GM20000 (cell line): ENCODE results near the gene HOXC10.

ENCODE experiments used
- DNase-seq: peaks from one replicate; pipeline ENCODE4 v3.0.0; 2012; ENCODE audit warnings: low spot score
- TF ChIP-seq, protein P1 (sequence below): IDR thresholded peaks from 2 replicates; pipeline ENCODE4 v1.5.1; 2012; ENCODE audit warnings: mild to moderate bottlenecking, control low read depth; ENCODE audit errors: extremely low read depth, missing control alignments

HOXC10 gene

DNA sequence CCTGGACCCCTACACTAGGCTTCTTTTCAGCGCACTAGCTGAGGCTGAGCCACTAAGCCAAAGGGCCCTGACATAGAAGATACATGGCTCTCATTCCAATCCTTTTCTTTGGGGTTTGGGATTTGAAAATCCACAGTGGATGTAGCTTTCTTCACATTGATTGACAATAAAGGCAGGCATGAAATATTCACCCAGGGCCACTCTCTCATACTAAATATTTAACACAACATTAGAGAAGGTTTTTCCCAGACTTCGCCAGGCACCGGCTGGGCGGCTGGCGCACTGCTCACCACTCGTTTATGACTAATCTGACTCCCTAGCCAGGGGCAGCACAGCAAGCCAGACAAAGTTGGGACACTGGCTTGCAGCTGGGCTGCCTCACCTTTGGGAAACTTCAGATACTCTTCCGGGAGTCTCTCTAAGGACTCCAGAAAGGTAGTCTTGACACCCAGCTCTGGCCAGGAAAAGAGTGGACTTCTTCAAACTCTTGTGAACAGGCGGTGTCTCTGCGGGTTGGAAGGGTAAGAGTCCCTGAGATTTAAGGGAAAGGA is 12.7 kb upstream of the HOXC10 start:
- DNase-seq = no peak
- TF ChIP-seq, protein P1, sequence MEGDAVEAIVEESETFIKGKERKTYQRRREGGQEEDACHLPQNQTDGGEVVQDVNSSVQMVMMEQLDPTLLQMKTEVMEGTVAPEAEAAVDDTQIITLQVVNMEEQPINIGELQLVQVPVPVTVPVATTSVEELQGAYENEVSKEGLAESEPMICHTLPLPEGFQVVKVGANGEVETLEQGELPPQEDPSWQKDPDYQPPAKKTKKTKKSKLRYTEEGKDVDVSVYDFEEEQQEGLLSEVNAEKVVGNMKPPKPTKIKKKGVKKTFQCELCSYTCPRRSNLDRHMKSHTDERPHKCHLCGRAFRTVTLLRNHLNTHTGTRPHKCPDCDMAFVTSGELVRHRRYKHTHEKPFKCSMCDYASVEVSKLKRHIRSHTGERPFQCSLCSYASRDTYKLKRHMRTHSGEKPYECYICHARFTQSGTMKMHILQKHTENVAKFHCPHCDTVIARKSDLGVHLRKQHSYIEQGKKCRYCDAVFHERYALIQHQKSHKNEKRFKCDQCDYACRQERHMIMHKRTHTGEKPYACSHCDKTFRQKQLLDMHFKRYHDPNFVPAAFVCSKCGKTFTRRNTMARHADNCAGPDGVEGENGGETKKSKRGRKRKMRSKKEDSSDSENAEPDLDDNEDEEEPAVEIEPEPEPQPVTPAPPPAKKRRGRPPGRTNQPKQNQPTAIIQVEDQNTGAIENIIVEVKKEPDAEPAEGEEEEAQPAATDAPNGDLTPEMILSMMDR = no peak

DNA sequence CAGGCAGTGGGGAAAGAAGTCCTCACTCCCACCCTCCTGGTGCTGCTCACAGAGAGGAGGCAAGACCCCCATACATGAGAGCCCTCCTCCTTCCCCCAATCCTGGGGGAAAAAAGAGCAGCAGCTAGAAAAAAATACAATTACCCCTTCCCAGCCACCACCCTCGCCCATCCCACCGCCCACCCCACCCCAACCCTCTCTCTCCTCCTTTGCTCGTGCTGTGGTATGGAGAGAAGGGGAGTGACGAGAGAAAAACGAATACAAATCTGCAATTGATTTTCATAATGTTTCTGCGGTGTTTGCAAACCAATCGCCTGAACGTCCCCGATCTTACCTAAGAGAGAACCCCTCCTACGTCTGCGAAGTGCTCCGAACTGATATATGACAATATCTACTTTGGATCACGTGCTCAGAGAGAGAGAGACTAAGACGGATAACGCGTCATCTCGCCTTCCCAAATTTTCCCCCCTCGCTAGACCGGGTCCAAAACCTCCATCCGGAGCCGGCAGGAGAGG is 12.2 kb upstream of the HOXC10 start, which contains the start of gene HOXC11:
Gene HOXC11, plus strand, starts transcription at position 405 of the 514 bp plus-strand sequence. CDS start 116 bp downstream, outside the sequence.
- no peak for DNase-seq

DNA sequence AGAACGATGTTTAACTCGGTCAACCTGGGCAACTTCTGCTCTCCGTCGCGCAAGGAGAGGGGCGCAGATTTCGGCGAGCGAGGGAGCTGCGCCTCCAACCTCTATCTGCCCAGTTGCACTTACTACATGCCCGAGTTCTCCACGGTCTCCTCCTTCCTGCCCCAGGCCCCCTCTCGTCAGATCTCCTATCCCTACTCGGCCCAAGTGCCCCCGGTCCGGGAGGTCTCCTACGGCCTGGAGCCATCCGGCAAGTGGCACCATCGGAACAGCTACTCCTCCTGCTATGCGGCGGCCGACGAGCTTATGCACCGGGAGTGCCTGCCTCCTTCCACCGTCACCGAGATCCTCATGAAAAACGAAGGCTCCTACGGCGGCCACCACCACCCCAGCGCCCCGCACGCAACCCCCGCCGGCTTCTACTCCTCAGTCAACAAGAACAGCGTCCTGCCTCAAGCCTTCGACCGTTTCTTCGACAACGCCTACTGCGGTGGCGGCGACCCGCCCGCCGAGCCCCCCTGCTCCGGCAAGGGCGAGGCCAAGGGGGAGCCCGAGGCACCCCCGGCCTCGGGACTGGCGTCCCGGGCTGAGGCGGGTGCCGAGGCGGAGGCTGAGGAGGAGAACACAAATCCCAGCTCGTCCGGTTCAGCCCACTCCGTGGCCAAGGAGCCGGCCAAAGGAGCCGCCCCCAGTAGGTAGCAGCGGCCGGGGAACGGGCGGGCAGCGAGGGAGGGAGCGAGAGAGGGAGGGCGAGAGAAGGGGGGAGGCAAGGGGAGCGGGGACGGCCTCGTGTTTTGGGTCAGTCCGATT is 11.5 kb upstream of the HOXC10 start:
- no peak for DNase-seq
- TF ChIP-seq, protein P1 = no peak

More for the DNA sequence above, 12.2 kb upstream of the HOXC10 start, which contains the start of gene HOXC11:
- TF ChIP-seq, protein P1 = no peak

DNA sequence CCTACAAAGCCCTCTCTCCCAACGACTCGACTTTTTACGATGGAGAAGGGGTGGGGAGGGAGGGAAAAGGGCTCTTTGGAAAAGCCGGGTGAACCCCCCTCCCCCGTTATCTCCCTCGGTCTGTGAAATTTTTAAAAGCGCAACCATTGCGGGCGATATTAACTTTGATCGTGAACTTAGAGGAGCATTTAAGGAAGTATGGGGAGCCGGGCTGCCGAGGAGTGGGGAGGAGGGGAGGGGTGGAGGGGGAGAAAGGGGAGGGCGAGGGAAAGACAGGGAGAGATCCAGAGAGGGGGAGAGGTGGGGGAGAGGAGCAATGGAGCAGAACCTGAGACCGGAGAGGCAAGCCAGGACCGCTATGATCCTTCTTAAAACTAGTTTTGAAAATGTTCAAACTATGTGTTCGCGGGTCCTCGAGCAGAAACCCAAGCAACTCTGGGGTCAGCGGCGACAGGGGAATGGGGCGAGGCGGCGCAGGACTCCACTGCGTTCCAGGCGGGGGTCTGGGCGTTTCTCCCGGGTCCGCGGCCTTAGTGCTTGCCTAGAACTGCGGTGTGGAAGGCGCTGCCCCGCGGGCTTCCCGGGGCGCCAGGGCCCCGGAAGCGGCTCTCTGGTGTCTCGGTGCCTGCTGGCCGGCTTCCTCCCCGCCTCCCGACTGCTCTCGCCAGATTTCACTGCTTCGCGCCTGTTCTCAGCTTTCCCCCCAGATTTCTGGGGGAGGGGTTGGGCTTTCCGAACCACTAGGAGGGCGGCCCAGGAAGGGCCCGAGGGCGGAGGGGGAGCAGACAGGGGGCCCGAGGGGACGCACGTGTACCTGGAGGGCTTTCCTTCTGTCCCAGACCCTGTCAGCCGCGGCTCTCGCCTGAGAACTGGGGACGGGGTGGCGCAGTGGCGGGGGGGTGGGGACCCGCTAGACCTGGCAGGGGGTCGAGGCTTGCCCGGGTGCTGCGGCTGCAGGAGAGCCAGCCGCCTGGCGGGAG is 10.6 kb upstream of the HOXC10 start, which contains the start of gene HOTAIR:
Gene HOTAIR, minus strand, starts transcription at position 871 of the 980 bp plus-strand sequence.
- TF ChIP-seq, protein P1 = no peak
- DNase-seq = peak; percentile 78

DNA sequence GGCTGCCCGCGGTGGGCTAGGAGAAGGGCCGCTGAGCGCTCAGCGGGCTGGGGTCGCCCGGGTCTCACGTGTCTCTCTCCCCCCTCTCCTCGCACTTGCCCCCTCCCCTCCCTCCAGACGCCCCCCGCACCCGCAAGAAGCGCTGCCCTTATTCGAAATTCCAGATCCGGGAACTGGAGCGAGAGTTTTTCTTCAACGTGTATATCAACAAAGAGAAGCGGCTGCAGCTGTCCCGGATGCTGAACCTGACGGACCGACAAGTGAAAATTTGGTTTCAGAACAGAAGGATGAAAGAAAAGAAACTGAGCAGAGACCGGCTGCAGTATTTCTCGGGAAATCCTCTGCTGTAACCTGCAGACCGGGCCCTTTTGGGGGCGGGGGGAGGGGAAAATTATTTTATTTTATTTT is 9.9 kb upstream of the HOXC10 start:
- DNase-seq = no peak
- TF ChIP-seq, protein P1 = no peak

DNA sequence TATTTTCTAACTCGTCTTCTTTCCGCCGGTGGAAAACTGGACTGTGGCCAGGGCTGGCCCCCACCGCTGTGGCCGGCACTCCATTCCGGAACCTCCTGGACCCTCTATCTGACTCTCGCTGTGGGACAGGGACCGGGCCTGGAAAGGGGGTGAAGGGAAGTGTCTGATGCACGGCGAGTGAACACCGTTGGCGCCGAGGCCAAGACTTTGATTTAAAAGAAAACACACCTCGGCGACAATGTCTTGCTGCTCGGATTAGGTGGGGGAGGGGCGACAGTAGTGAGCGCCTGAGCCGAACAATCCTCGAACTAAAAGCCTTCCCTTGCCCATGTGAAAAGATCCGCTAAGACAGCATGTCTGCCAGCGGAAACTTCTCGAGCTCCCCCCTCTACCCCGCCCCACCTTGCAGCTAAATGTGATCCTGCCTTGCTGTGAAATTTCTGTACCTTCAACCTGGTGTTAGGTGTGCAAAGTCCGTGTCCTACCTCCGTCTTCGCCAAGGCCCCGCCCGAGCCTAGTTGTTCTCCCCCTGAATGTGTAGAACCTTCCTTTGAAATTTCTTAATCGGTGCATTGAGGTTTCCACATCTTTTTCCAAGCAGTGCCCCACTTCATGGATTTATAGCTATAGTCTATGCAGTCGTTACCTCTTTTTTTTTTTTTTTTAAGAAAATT is 9.3 kb upstream of the HOXC10 start:
- TF ChIP-seq, protein P1 = no peak
- no peak for DNase-seq
